Measurements from ENCODE around the gene HOXA10.
A peak's percentile ranks its signal among the peaks of the same experiment; 100 is the strongest.

Gene HOXA10

DNA sequence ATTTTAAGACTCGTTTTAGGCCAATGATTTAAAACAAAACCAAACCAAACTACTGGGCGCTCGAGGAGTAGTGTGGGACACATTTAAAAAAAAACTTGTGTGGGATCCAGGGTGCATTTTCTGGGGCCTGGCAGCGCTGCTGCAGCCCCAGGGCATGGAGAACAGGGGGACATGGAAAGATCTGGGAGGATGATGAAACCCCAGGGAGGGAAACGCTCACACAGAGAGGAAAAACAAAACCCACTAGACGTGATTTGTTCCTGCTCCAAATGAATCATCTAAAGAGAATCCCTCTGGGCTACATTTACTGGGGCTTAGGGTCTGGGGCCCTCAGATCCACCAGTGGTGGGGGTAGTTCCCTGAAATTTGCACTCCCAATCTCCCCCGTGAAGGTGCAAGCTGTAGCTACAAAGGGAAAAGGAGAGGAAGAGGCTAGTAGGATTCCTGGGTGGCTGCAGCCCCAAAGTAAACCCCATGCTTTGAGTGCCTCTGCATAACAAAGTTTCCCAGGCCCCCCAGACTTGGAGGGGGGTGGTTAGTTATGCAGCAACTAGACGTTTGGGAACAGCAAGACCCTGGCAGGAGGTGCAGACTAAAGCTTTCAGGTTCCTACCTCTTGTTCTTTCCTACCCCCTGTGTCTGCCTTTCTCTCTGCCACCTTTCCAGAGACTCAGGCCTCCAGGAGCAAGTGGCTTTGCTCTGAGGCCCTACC lies 40.3 kb upstream of the HOXA10 start:
- TF ChIP-seq, protein P1, sequence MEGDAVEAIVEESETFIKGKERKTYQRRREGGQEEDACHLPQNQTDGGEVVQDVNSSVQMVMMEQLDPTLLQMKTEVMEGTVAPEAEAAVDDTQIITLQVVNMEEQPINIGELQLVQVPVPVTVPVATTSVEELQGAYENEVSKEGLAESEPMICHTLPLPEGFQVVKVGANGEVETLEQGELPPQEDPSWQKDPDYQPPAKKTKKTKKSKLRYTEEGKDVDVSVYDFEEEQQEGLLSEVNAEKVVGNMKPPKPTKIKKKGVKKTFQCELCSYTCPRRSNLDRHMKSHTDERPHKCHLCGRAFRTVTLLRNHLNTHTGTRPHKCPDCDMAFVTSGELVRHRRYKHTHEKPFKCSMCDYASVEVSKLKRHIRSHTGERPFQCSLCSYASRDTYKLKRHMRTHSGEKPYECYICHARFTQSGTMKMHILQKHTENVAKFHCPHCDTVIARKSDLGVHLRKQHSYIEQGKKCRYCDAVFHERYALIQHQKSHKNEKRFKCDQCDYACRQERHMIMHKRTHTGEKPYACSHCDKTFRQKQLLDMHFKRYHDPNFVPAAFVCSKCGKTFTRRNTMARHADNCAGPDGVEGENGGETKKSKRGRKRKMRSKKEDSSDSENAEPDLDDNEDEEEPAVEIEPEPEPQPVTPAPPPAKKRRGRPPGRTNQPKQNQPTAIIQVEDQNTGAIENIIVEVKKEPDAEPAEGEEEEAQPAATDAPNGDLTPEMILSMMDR (IDR thresholded peaks at IDR 0.05; ENCODE audit: low read depth, low read length, missing control alignments), result no peak
- H3K4me3 ChIP-seq (replicated peaks; ENCODE audit: low read depth, low read length), result no peak overlapping the region
- no peak for DNase-seq (ENCODE audit: extremely low read depth, low read depth)

DNA sequence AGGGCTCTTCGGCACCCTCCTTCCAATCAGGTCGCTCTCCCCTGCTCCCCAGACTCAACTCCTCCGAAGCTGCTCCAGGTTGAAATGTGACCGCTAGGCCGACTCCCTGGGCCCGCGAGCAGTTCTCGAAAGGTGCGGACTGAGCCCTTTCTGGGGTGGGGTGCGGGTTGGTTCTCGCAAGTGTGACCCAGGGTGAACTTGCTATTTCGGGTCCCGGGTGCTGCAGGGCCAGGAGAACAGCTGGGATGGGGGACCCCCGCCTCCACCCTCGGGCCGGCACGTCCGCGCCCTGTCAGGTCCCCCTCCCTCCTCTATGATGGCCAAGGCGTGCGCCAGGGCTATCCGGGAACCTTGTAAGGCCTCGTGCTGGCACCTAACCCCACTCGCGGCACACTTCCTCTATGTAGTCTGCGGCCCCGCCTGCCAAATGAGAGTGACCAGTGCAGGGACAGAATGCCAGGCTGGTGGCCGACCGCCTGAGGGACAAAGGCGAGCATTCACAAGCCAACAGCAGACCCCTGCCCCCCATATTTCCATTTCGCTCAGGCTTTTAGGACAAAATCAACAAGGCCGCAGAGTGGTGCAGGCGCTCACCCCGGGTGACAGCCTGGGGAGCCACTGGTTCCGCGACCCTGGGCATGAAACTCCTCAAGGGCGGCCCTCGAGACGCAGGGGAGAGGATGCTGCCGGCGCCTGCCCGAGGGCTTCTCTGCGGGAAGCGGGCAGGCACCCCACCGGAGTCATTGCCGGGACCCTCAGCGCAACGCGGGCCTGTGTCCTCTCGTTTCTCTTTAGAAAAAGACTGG lies 39.5 kb upstream of the HOXA10 start:
- TF ChIP-seq, protein P1 (IDR thresholded peaks at IDR 0.05; ENCODE audit: low read depth, low read length, missing control alignments), result no peak
- no peak for DNase-seq (ENCODE audit: extremely low read depth, low read depth)
- H3K4me3 ChIP-seq (replicated peaks; ENCODE audit: low read depth, low read length), result no peak overlapping the region

DNA sequence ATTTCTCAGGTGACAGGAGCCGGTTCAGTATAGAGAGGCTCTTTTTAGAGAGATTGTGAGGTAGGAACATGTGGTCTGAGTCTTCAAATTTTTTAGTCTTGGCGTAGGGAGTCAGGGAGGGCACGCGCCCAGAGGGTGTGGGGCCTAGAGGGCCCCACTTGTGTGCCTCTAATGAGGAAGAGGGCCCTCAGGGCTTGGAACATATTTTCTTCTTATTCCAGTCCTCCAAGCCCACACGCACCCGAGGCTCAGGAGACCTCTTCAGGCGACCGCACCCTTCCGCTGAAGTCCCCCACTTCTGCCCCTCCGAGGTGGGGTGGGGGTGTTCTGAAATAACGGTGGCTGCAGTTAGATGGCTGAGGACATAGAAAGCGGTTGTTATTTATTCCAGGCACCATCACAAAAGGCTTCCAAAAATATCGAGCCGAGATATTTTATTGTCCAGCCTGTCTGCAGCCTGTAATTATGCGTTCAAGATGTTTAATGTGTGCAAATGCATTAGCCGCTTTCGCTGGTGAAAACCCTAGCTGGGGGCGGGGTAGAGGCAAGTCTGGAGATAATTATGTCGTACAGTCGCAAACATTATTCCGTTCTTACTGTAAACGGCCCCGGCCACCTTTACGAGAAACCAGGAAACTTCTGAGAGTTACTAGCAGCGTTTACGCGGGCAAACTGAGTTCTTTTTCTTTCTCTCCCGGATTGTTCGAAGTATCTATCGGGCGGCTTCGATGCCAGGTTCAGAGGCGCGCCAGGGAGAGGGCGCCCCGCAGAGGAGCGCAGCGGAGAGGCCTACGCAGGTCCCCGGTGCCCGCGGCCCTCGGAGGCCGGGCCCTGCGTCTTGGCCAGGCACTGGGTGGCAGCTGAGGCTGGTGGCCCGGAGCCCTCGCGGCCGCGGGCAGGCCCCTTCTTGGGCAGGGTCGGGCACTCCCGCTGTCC lies 38.6 kb upstream of the HOXA10 start:
- H3K4me3 ChIP-seq (replicated peaks; ENCODE audit: low read depth, low read length), result no peak overlapping the region
- TF ChIP-seq, protein P1 (IDR thresholded peaks at IDR 0.05; ENCODE audit: low read depth, low read length, missing control alignments), result no peak
- no peak for DNase-seq (ENCODE audit: extremely low read depth, low read depth)

DNA sequence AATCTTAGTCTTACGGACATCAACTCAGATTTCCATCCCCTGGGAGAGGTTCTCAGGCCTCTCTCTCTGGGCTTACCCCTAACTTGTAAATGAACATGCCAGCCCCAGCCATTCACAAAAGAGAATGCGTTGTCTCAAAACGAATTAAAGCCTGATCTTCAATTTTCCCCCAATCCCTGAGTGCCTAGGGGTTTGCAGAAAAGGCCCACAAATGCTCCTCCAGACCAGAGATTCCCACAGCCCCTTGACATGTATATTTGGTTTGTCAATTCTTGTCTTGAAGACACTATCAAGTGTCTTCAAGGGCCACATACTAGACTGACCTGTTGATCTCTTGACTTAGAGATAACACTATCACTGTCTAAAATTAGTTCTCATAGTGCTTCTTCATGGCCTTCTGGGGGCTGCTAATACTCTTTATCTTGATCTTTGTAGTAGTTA lies 37.7 kb upstream of the HOXA10 start:
- DNase-seq (ENCODE audit: extremely low read depth, low read depth), result no peak
- TF ChIP-seq, protein P1 (IDR thresholded peaks at IDR 0.05; ENCODE audit: low read depth, low read length, missing control alignments), result no peak
- H3K4me3 ChIP-seq (replicated peaks; ENCODE audit: low read depth, low read length), result no peak overlapping the region

DNA sequence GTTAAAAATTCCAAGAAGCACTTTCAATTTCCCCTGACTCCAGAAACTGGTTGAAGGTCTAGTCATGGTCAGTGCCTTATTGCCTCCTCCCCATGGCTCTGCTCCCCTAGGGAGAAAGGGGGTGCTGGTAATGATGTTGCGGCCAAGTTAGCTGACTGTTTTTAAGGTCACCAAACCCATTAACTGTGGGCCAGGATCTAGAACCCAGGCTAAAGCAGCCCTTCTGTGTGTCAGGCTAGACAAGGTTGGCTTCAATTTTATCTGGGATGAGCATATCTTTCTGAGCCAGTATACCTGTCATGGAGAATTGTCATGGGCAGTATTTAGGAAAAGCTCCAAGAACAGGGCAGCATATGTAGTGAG lies 36.9 kb upstream of the HOXA10 start:
- H3K4me3 ChIP-seq (replicated peaks; ENCODE audit: low read depth, low read length), result no peak overlapping the region
- no peak for DNase-seq (ENCODE audit: extremely low read depth, low read depth)
- TF ChIP-seq, protein P1 (IDR thresholded peaks at IDR 0.05; ENCODE audit: low read depth, low read length, missing control alignments), result no peak

DNA sequence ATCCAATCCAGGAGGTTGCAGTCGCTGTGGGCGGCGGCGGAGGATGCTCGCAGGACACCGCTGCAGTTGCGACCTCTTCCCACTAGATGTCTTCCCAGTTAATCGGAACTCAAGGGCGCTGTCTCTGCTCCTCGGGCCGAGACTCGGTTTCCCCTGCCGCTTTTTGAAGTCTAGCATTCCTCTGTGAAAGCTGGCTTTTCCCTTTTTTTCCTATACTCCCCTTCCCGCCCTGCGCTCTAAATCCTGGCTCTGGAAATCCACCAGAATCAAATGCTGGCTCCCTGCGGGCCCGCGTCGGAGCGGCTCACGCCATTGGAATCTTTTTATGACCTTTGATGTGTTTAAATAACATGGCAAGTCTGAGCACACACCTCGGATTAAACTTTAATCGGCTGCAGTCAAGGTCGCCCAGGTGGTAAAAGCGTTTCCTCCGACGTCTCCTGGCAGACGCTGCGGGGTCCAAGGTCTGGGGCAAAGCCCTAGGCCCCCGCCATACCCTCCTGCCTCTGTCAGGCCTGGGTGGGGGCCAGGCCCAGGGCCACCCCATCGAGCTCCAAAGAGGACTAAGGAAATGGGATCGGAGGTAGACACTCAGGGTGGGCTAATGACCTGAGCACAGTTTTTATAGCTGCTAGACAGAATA lies 36.4 kb upstream of the HOXA10 start:
- TF ChIP-seq, protein P1 (IDR thresholded peaks at IDR 0.05; ENCODE audit: low read depth, low read length, missing control alignments), result peak; percentile 69
- DNase-seq (ENCODE audit: extremely low read depth, low read depth), result no peak
- no peak overlapping the region for H3K4me3 ChIP-seq (replicated peaks; ENCODE audit: low read depth, low read length)

All from HFF-Myc (cell line).